Ovary (tissue), 9 donors: ENCODE measurements around the gene NDUFA12. TPM values are rescaled to one million over a fixed set of nuclear protein-coding genes. Genes with fewer than 3 reads are reported as not detected.

ENCODE experiments used
- DNase-seq, 5 donors: peaks; one replicate each; pipeline ENCODE4 v3.0.0-alpha.2; 2019 to 2020
- H3K27ac ChIP-seq, 2 donors: fragments of 200-600 bp; one replicate each; pipeline versions ENCODE4 v1.5.1 to v1.8.0; 2019 to 2022
- H3K27me3 ChIP-seq: fragments of 200-600 bp; one replicate; pipeline ENCODE4 v1.8.0; 2022
- H3K36me3 ChIP-seq: fragments of 200-600 bp; sonication (generic); one replicate; pipeline ENCODE4 v1.5.1; 2019
- H3K4me1 ChIP-seq: one replicate; pipeline ENCODE4 v1.8.1; 2013; ENCODE audit warnings: mild to moderate bottlenecking, moderate library complexity; ENCODE audit not compliant: insufficient read depth
- H3K4me3 ChIP-seq: fragments of 200-600 bp; sonication (generic); one replicate; pipeline ENCODE4 v1.5.1; 2017
- H3K9me3 ChIP-seq, 2 donors: fragments of 200-600 bp in 1 of 2; sonication (generic) in 1 of 2; one replicate each; pipeline versions ENCODE4 v1.5.1 to v1.8.1; 2013 to 2019; ENCODE audit warnings: mild to moderate bottlenecking in 1 of 2, moderate library complexity in 1 of 2
- EP300 ChIP-seq: sonication (generic); formaldehyde crosslinking; IDR thresholded peaks from one replicate; pipeline ENCODE4 v1.6.1; 2017; ENCODE audit warnings: antibody characterized with exemption
- POLR2A ChIP-seq: fragments of 450-650 bp; IDR thresholded peaks from one replicate; pipeline ENCODE4 v1.6.1; 2017; ENCODE audit warnings: antibody characterized with exemption, mild to moderate bottlenecking, moderate library complexity
- WGBS, 3 donors: extraction: QIAGEN DNeasy Blood & Tissue Kit in 1 of 3; methylation state at CpG; one replicate each; pipeline versions ENCODE4 v1.1.5 to v1.1.7; 2013 to 2017; 5-methylcytosine and 5-hydroxymethylcytosine counted together
- intact Hi-C, 4 donors: fragments of 100-400 bp; cut with DNase I; formaldehyde crosslinking; loops; one replicate each; pipeline versions ENCODE4 v1.11.0 to v1.15.1; 2022 to 2023
- polyA plus RNA-seq, 2 donors: library from polyadenylated mRNA; stranded (reverse); fragments of 200-250 nt in 1 of 2; fragments of 350-450 nt in 1 of 2; fragmentation: Illumina TruSeq in 1 of 2; extraction: RNeasy Lipid Tissue Mini Kit (QIAGEN cat#74804) in 1 of 2; gene quantifications; one replicate each; pipeline ENCODE4 v1.2.3, GENCODE V29; 2013 to 2014
- total RNA-seq, 7 donors: library from RNA; depleted of rRNA in 2 of 7; stranded (reverse); fragments of >200 nt in 2 of 7; fragmentation: NEBNext Ultra II Directional in 3 of 7; extraction: Animal tissue kit (Norgen Biotek cat#: 25700) in 3 of 7; gene quantifications; one replicate each; pipeline versions ENCODE4 v1.1.0 to v1.2.4, GENCODE V29; 2016 to 2023
- TF ChIP-seq, protein P1 (sequence below), 3 donors: fragments of 450-650 bp in 2 of 3; fragments of 200-600 bp in 1 of 3; IDR thresholded peaks; one replicate each; pipeline versions ENCODE4 v1.5.1 to v1.8.0; 2016 to 2022; ENCODE audit warnings: antibody characterized with exemption in 3 of 3, mild to moderate bottlenecking in 1 of 3
- donor health status: DM: no; HTN: no; CAD: no; lungs with moderate emphysema.
- donor health status: DM: no; HTN: no; CAD: no.
- donor health status: Bipolar disorder and iron deficiency.
- donor health status: DM: yes; HTN: yes; CAD: no.
- donor health status: DM: no; HTN: no; CAD: no.
- donor health status: DM: yes; HTN: yes; CAD: no.

NDUFA12 gene
- total and polyA plus RNA-seq, 9 donors, result 51.1 to 151 (median 60.2) TPM

DNA sequence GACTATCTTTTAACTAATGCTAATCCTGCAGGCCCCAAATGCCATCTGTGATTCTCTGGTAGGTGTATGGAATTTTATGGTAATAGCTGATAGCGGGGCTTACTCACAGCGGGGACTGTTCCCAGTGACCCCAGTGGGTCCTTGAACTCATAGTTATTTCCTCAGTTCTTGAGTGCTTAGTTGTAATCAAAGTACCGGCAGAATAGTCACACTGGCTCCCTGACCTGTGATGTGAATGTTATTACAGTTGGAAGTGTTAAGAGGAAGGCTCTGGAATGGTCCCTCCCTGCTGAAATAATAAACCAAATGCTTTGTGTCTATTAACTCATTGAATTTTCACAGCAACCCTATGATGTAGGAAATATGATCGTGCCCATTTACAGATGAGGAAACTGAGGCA lies 78.3 kb downstream of the NDUFA12 start:
- WGBS, 3 donors, result 56 to 79% (median 60%) methylated on average over 4 of the region's 4 CpGs
- intact Hi-C loops, result no loop called here

DNA sequence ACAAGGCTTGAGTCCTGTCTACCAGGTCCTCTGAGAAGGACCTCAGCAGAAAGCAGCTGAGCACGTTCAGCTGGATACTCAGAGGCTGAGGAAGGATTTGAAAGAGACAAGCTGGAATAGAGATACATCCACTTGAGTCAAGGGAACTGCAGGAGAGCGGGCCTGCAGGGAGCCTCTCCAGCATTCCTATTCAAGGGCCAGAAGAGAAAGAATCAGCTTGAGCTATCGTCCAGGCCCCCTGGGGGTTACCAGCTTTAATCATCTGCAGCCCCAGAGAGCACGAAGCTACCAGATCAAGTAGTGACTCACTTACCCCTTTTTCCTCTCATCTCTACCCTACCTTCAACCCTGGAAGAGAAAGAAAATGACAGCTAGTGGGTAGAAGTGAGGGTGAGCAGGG lies 80.9 kb downstream of the NDUFA12 start:
- H3K9me3 ChIP-seq, result no peaks in the 10 kb centered on the region
- no peak for DNase-seq
- no peaks in the 10 kb centered on the region for H3K27me3 ChIP-seq
- WGBS, 3 donors, result 75 to 84% (median 83%) methylated on average over 4 of the region's 4 CpGs
- intact Hi-C loops, result no loop called here
- H3K36me3 ChIP-seq, result no peaks in the 10 kb centered on the region
- H3K4me1 ChIP-seq, result no peaks in the 10 kb centered on the region
- H3K27ac ChIP-seq, result no peak overlapping the region
- H3K4me3 ChIP-seq, result no peak overlapping the region
- no peak for TF ChIP-seq POLR2A
- TF ChIP-seq EP300, result no peak
- TF ChIP-seq, protein P1, sequence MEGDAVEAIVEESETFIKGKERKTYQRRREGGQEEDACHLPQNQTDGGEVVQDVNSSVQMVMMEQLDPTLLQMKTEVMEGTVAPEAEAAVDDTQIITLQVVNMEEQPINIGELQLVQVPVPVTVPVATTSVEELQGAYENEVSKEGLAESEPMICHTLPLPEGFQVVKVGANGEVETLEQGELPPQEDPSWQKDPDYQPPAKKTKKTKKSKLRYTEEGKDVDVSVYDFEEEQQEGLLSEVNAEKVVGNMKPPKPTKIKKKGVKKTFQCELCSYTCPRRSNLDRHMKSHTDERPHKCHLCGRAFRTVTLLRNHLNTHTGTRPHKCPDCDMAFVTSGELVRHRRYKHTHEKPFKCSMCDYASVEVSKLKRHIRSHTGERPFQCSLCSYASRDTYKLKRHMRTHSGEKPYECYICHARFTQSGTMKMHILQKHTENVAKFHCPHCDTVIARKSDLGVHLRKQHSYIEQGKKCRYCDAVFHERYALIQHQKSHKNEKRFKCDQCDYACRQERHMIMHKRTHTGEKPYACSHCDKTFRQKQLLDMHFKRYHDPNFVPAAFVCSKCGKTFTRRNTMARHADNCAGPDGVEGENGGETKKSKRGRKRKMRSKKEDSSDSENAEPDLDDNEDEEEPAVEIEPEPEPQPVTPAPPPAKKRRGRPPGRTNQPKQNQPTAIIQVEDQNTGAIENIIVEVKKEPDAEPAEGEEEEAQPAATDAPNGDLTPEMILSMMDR (IDR thresholded peaks at IDR 0.05), result no peak

More for the DNA sequence above, 78.3 kb downstream of the NDUFA12 start:
- Histone ChIP-seq H3K9me3 (no peaks in the 10 kb centered on the region), H3K4me1 (no peaks in the 10 kb centered on the region), H3K27ac (no peak overlapping the region), H3K4me3 (no peak overlapping the region), H3K27me3 (no peaks in the 10 kb centered on the region), H3K36me3 (no peaks in the 10 kb centered on the region)
- no peak for TF ChIP-seq POLR2A
- TF ChIP-seq, protein P1 (IDR thresholded peaks at IDR 0.05), result no peak
- no peak for TF ChIP-seq EP300
- DNase-seq, result no peak

Other genes with a start within 250 kb of the NDUFA12 start
- 10 to 100 TPM; 29.3 to 41.4 (median 38.2) TPM for gene NR2C1, start 69.9 kb upstream of the NDUFA12 start, total RNA-seq
- 10 to 100 TPM; 20.2 to 42.2 TPM for gene NR2C1, start 69.9 kb upstream of the NDUFA12 start, polyA plus RNA-seq
- 10 to 100 TPM in 6 of 7 donors, 1 to 10 TPM in 1; 7.0 to 18.7 (median 15.8) TPM for gene FGD6, start 213.8 kb upstream of the NDUFA12 start, total RNA-seq
- gene FGD6, start 213.8 kb upstream of the NDUFA12 start, polyA plus RNA-seq, result 1 to 10 TPM; 4.5 to 5.3 TPM
- gene VEZT, start 214.1 kb upstream of the NDUFA12 start, total RNA-seq, result 10 to 100 TPM; 52.1 to 67.7 (median 53.5) TPM
- 10 to 100 TPM; 31.2 to 46.4 TPM for gene VEZT, start 214.1 kb upstream of the NDUFA12 start, polyA plus RNA-seq